AG04449 (cell line): Measurements from ENCODE around the gene VASH1.

Experiments used
- CTCF ChIA-PET: fragments of 350-600 bp; formaldehyde crosslinking; extraction: SDS; loops from one replicate; lab custom pipeline; 2021; ENCODE audit warnings: antibody characterized with exemption; lab: Yijun Ruan, JAX
- POLR2A ChIA-PET: fragments of 400-600, 350-600 bp; formaldehyde crosslinking; extraction: SDS; loops from one replicate; lab custom pipeline; 2020; ENCODE audit warnings: antibody characterized with exemption, inconsistent platforms; lab: Yijun Ruan, JAX
- DNase-seq: peaks from one replicate; pipeline ENCODE4 v3.0.0-alpha.2; 2010; ENCODE audit warnings: low read depth, low spot score
- H3K4me3 ChIP-seq: 2 replicates; pipeline ENCODE4 v1.5.1; 2011; ENCODE audit warnings: low read depth, mild to moderate bottlenecking, control low read depth, low read length
- CTCF ChIP-seq: IDR thresholded peaks from one replicate; pipeline ENCODE4 v1.5.1; 2011; ENCODE audit warnings: mild to moderate bottlenecking, moderate library complexity, low read length, control low read depth, inconsistent platforms; ENCODE audit not compliant: insufficient read depth; ENCODE audit errors: missing control alignments

Gene VASH1

GRCh38 chr14:76792422-76792821 is 31.2 kb downstream of the VASH1 start:
- POLR2A ChIA-PET: no interaction called here
- no peak overlapping the region for H3K4me3 ChIP-seq
- TF ChIP-seq CTCF: no peak
- no peak for DNase-seq
- CTCF ChIA-PET: no interaction called here

GRCh38 chr14:76793324-76793723 is 32.1 kb downstream of the VASH1 start:
- no peak for DNase-seq
- no peak for TF ChIP-seq CTCF
- no peak overlapping the region for H3K4me3 ChIP-seq
- POLR2A ChIA-PET: no interaction called here
- CTCF ChIA-PET: interaction anchor here (0.7 kb wide), 1 partner anchor 8 kb away, joined by 3 read pairs; no protein-coding TSS in a partner anchor

- CTCF ChIA-PET: interaction anchor here (0.7 kb wide), 1 partner anchor 9 kb away, joined by 3 read pairs; no protein-coding TSS in a partner anchor
- no peak for TF ChIP-seq CTCF
Observed at GRCh38 chr14:76793956-76794355, 32.7 kb downstream of the VASH1 start.

GRCh38 chr14:76806446-76806845 is 45.2 kb downstream of the VASH1 start:
- ChIA-PET CTCF (interaction anchor here (0.8 to 8.3 kb wide), 3 partner anchors 21 to 97 kb away, joined by 3 to 96 read pairs (median 10); no protein-coding TSS in a partner anchor), POLR2A (no interaction called here)
- no peak overlapping the region for H3K4me3 ChIP-seq
- no peak for DNase-seq
- no peak for TF ChIP-seq CTCF

More at GRCh38 chr14:76793956-76794355, 32.7 kb downstream of the VASH1 start:
- H3K4me3 ChIP-seq: no peak overlapping the region
- no peak for DNase-seq
- POLR2A ChIA-PET: no interaction called here

GRCh38 chr14:76808011-76808410 is 46.7 kb downstream of the VASH1 start:
- DNase-seq: no peak
- ChIA-PET CTCF (interaction anchor here (0.7 to 8.3 kb wide), 3 partner anchors 11 to 813 kb away, joined by 3 to 96 read pairs (median 3); no protein-coding TSS in a partner anchor), POLR2A (no interaction called here)
- TF ChIP-seq CTCF: no peak
- H3K4me3 ChIP-seq: no peak overlapping the region

- no peak for TF ChIP-seq CTCF
- H3K4me3 ChIP-seq: no peak overlapping the region
- CTCF ChIA-PET: interaction anchor here (8.3 kb wide), 1 partner anchor 100 kb away, joined by 96 read pairs; no protein-coding TSS in a partner anchor
- DNase-seq: no peak
- POLR2A ChIA-PET: no interaction called here
Observed at GRCh38 chr14:76808990-76809389, 47.7 kb downstream of the VASH1 start.
